ENCODE data around the gene DNAH10. TPM values are rescaled to one million over a fixed set of nuclear protein-coding genes. Genes with fewer than 3 reads are reported as not detected.

DNAH10 gene
- total and polyA plus RNA-seq, 10 of the 15 experiments (the other 5 are each of a cell fraction or from before 2014, with no cell fraction given), result 0.01 to 0.32 (median 0.06) TPM

- TF ChIP-seq EP300 (IDR thresholded peaks at IDR 0.05; ENCODE audit: borderline replicate concordance in 1 of 2, control insufficient read depth in 1 of 2, low read depth in 2 of 2, low read length in 2 of 2) (no peak), CHD2 (IDR thresholded peaks at IDR 0.05; ENCODE audit: borderline replicate concordance, low read depth, low read length) (no peak), NKRF (conservative IDR thresholded peaks at IDR 0.05) (no peak)
Observed at GRCh38 chr12:123891011-123891410, 128.9 kb downstream of the DNAH10 start (continued).

GRCh38 chr12:123891516-123892179 is 129.5 kb downstream of the DNAH10 start:
- no peaks in the 10 kb centered on the region for H3K4me1 ChIP-seq (ENCODE audit: control insufficient read depth, insufficient read depth, low read length)
- no peaks in the 10 kb centered on the region for H3K36me3 ChIP-seq (ENCODE audit: control insufficient read depth in 2 of 2, insufficient read depth in 2 of 2, low read length in 1 of 2)
- H3K27ac ChIP-seq (ENCODE audit: control insufficient read depth, insufficient read depth), result no peak overlapping the region
- H3K79me2 ChIP-seq (ENCODE audit: control insufficient read depth, insufficient read depth, low read length), result no peaks in the 10 kb centered on the region
- ChIA-PET RAD21 (ENCODE audit: unreplicated experiment) (no interaction called here), CTCF (no interaction called here), SMC1A (ENCODE audit: uncharacterized antibody, unreplicated experiment) (no interaction called here), POLR2A (no interaction called here)
- no peak for TF ChIP-seq RCOR1 (conservative IDR thresholded peaks at IDR 0.05; ENCODE audit: low read depth, low read length)
- no peak for TF ChIP-seq NR2C1 (IDR thresholded peaks at IDR 0.05)
- no peak for TF ChIP-seq NFIC (IDR thresholded peaks at IDR 0.05; ENCODE audit: low read depth, low read length)
- TF ChIP-seq LARP7 (IDR thresholded peaks at IDR 0.05), result no peak
- no peak for TF ChIP-seq FOXM1 (IDR thresholded peaks at IDR 0.05; ENCODE audit: low read depth, low read length)
- TF ChIP-seq PBX3 (IDR thresholded peaks at IDR 0.05; ENCODE audit: insufficient replicate concordance, low read depth, low read length), result no peak
- no peak for TF ChIP-seq CHD2 (IDR thresholded peaks at IDR 0.05; ENCODE audit: borderline replicate concordance, low read depth, low read length)
- TF ChIP-seq SIN3A (IDR thresholded peaks at IDR 0.05; ENCODE audit: low read depth, low read length), result no peak
- no peak for TF ChIP-seq ATF7 (IDR thresholded peaks at IDR 0.05; ENCODE audit: low read depth)
- no peak for TF ChIP-seq PKNOX1 (IDR thresholded peaks at IDR 0.05)
- TF ChIP-seq NFYA (IDR thresholded peaks at IDR 0.05; ENCODE audit: borderline replicate concordance, low read depth, low read length), result no peak
- no peak for TF ChIP-seq HDAC6 (IDR thresholded peaks at IDR 0.05; ENCODE audit: unreplicated experiment)
- 43% methylated on average over 15 of the region's 15 CpGs for WGBS (ENCODE audit: insufficient coverage, insufficient replicate concordance, low lambda C conversion rate, missing lambda C conversion rate)
- in situ Hi-C loops (cut with MboI), result no loop called here
- no peaks in the 10 kb centered on the region for H3K9me3 ChIP-seq (replicated peaks; ENCODE audit: control insufficient read depth, insufficient read depth, low read length)
- no peaks in the 10 kb centered on the region for H4K20me1 ChIP-seq (ENCODE audit: control insufficient read depth, insufficient read depth)
- intact Hi-C loops (cut with micrococcal nuclease; ENCODE audit: unreplicated experiment), result no loop called here
- no peak for ATAC-seq
- no peak for FAIRE-seq
- no peak overlapping the region for H3K4me3 ChIP-seq
- no TSS peak for BruUV-seq (replicated peaks)
- no peak overlapping the region for H3K9ac ChIP-seq (ENCODE audit: control insufficient read depth, insufficient read depth, low read length)
- no peak overlapping the region for H2AFZ ChIP-seq (ENCODE audit: control insufficient read depth, low read depth, low read length)
- no peak overlapping the region for H3K4me2 ChIP-seq (ENCODE audit: control insufficient read depth, insufficient read depth)
- no peak for DNase-seq (ENCODE audit: low read depth, low spot score)
- H3K27me3 ChIP-seq (replicated peaks in 1 of 2; ENCODE audit: control insufficient read depth in 2 of 2, insufficient read depth in 2 of 2, low read length in 1 of 2), result no peaks in the 10 kb centered on the region; a peak in 1 of 4 replicates
